NCI-H1092 treated with DMSO at 0.1 percent for 48 hours (cell line): ENCODE data around the gene CDC42BPB.
"Not testable (repeated sequence)": the region's sequence is repeated elsewhere in the genome, so short reads cannot be mapped to it uniquely, and the experiment has no call there.

Source experiments
- DNase-seq: peaks from one replicate; lab custom pipeline; 2025; lab: John Stamatoyannopoulos, UW

The CDC42BPB gene

GRCh38 chr14:103047453-103047852 lies 9.9 kb downstream of the CDC42BPB start:
- not testable (repeated sequence) for DNase-seq

DNA sequence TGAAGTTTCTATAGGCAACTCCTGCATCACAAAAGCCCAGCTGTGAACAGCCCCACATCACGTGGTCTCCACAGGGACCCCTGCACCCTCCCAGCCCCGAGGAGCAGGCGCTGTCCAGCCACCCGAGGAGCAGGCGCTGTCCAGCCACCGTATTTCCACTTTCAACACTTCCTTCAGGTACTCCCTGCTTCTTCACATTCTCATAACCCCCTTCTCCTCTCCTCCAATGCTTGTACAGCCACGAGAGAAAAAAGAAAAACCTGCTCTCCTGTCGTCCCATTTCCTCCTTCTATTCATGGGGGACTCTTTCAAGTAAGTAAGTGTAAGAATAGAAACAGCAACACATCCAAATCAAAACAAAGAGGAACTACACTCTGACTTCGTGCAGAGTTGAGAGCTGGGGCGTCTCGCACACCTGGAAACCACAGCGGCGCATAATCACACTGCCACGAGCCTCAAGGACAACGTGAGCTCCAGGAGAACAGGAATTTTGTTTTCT lies 11.9 kb downstream of the CDC42BPB start:
- no peak for DNase-seq

DNA sequence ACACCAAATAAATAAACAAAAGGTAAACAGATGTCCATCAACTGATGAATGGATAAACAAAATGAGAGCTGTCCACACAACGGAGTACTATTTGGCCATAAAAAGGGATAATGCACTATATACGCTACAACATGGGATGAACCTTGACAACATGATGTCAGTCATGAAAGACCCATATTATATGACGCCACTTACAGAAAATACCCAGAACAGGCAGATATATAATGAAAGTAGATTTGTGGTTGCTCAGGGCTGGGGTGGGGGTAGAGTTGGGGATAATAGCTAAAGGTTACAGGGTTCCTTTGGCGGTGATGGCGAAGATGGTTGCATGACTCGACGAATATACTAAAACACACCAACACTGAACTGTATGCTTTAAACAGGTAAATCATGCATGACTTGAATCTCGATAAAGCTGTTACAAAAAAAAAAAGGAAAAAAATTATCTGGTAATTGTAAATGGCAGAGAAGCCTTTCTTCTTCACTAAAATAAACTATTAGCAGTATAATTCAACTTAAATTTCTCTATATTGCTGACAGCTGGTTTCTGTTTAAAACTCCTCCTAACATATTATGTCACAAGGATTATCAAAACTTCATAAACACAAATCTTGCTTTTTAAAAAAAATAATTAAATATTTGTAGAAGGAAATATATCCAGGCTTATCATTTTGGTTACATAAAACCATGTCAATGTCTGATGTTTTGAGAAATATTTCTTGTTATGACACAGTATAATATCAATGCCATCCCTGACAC lies 13.9 kb downstream of the CDC42BPB start:
- no peak for DNase-seq

GRCh38 chr14:103041464-103041863 lies 15.9 kb downstream of the CDC42BPB start:
- DNase-seq = no peak

GRCh38 chr14:103033681-103034096 lies 23.7 kb downstream of the CDC42BPB start:
- DNase-seq = no peak

GRCh38 chr14:103031956-103032355 lies 25.4 kb downstream of the CDC42BPB start:
- DNase-seq = peak; percentile 18

DNA sequence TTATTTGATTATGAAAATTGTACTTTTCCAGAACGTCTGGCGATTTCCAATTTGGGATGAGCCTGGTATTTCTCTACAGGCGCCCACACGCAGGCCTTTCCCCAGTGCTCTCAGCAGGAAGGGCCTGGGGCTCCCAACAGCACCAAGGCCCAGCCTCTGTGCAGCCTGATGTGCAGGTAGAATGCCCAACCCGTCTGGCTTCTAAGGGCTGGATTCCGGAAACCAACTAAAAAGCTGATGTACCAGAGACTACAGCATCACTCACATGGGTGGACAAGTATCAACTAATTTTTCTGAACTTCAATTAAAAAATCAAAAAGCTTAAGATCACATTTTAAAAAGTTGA lies 25.8 kb downstream of the CDC42BPB start:
- no peak for DNase-seq

GRCh38 chr14:103030741-103031565 lies 26.4 kb downstream of the CDC42BPB start:
- DNase-seq = no peak

- DNase-seq = no peak
These were observed 27.4 kb downstream of the CDC42BPB start for GRCh38 chr14:103029936-103030335.

DNA sequence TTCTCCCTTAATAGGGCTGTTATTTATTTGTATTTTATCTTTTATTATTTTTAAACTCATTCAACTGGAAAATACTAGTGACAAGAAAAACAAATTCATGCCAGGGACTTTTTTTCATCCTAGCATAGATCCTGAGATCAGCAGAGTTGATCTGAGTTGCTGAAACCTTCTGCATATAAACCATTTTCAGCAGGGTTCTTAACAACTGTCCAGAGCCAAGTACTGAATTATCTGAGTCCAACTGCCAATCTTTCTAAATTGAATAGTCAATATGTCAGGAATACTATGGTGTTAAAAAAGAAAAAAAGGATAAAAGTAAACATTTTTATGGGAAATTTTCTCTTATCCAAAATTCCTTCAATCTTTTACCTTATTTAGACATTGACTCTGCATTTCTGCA lies 28.6 kb downstream of the CDC42BPB start:
- no peak for DNase-seq

GRCh38 chr14:103028161-103028767 lies 29.1 kb downstream of the CDC42BPB start:
- no peak for DNase-seq

- no peak for DNase-seq
These were observed 29.9 kb downstream of the CDC42BPB start for GRCh38 chr14:103027451-103027850.

DNA sequence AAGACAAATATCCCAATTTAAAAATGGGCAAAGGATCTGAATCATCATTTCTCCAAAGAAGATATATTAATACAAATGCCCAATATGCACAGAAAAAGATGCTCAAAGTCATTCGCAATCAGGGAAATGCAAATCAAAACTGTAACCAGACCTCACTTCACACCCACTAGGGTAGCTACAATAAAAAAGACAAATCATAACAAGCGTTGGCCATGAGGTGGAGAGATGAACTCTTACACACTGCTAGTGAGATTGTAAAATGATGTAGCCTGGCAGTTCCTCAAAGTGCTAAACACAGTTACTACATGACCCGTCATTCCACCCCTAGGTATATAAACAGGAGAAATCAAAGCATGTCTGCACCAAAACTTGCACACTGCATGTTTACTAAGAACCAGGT lies 30.4 kb downstream of the CDC42BPB start:
- no peak for DNase-seq

DNA sequence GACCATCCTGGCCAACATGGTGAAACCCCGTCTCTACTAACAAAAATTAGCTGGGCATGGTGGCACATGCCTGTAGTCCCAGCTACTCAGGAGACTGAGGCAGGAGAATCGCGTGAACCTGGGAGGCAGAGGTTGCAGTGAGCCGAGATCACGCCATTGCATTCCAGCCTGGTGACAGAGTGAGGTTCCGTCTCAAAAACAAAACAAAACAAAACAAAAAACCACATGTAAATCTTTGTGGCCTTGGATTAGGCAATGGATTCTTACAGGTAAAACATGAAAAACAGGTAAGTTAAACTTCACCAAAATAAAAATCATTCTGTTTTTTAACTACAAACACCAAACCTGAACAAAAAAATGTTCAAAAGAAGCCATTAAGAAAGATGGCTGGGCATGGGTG lies 31.2 kb downstream of the CDC42BPB start:
- DNase-seq = not testable (repeated sequence)

GRCh38 chr14:103023881-103024473 lies 33.4 kb downstream of the CDC42BPB start:
- DNase-seq = no peak

GRCh38 chr14:103022685-103023044 lies 34.7 kb downstream of the CDC42BPB start:
- no peak for DNase-seq

GRCh38 chr14:103022002-103022684 lies 35.2 kb downstream of the CDC42BPB start:
- DNase-seq = no peak

- no peak for DNase-seq
These were observed 35.7 kb downstream of the CDC42BPB start for GRCh38 chr14:103021684-103022001.

DNA sequence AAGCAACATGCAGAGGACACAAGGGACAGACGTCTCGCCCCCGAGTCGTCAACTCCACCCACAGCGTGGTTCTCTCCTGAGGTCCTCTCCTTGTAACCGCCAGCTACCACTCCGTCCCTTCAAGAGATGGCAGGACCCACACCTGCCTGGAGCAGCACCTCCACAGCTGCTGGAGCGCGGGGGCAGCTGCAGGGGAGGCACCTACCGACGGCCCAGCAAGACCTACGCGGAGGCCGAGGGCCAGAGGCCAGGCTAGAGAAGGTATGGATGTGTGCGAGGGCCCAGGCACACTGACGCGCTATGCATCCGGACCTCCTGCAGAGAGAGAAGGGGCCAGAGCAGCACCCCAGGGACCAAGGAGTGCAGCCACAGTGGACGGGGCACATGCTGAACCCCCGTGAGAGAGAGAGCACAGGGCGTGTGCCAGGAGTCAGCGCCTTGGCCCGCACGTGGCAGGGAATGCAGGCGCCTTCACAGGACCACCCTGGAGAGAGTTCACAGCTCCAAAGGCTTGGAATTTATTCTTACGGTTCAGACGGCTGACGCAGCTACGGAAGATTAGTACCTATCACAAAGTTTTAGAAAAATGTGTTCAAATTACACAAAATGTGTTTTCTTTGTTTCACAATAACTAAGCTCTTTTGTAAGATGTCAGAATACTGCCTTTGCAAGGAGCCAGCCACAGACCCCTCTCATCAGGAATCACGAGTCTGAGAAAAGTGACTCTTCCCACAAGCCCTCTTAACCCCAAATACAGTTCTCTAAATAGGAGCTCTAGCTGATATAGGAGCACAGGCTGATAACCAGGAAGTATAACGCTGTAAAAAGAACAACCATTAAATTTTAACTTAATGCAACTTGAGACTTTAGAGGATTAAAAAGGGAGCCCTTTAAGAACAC lies 36.8 kb downstream of the CDC42BPB start:
- no peak for DNase-seq

DNA sequence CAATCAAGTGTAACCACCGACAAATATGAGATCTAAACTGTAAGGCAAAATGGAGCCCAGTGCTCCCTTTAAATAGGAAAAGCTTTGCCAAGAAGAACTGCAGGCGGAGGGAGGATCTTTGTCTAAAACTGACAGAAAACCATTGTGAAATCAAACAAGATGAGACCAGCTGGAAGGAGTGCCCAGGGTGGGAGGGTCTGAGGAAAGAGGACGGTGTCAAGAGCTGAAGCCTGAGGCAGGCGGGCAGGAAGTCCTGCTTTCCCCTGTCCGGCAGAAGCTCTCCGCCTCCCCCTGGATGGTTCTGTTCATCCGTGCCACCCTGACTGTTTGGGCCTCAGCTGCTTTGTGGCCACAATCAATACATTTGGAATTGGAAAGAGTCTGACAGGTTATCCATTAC lies 37.5 kb downstream of the CDC42BPB start:
- no peak for DNase-seq

DNA sequence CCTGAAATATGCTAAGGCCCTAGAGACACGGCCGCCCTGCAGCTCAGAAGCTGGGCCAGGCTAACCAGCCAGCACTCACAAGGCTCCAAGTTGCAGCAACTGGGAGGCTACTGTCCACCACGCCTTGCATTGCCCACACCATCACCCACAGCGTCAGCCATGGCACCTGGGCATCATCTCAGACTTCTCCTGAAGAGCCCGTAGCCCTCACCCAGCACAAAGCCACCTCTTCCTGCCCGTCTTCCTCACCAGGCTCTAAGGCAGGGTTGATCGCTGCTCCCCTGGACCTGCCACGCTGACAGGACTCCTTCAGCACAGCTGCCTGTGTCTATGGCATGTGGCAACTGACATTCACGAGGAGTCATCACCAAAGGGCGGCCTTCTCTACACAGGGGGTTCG lies 38.1 kb downstream of the CDC42BPB start:
- DNase-seq = no peak
